ENCODE measurements around the gene EIF1B.

GRCh38 chr3:40302784-40303183, 6.7 kb upstream of the EIF1B start:
- TF ChIP-seq YY1 (IDR thresholded peaks at IDR 0.05; ENCODE audit: low read depth, low read length) (no peak), CTCF (IDR thresholded peaks at IDR 0.05 in 2 of 3, conservative IDR thresholded peaks at IDR 0.05 in 1 of 3; ENCODE audit: control insufficient read depth in 2 of 3, extremely low read depth in 1 of 3, insufficient read depth in 1 of 3, low read depth in 3 of 3, low read length in 3 of 3) (no peak)

All from GM12878 (cell line).